A549 (cell line): ENCODE data around the gene ATAD2B. TPM values are rescaled to one million over a fixed set of nuclear protein-coding genes. Genes with fewer than 3 reads are reported as not detected.
A peak's percentile ranks its signal among the peaks of the same experiment; 100 is the strongest.

ENCODE experiments used
- ATAC-seq, 2 experiments: fragments of 200-7000 bp in 1 of 2; fragments of >200 bp in 1 of 2; cut with Nextera tagmentation in 1 of 2; cut with Tn5 transposase in 1 of 2; 3 replicates each; pipeline versions ENCODE4 v1.8.0 to v1.9.1; 2018 to 2020; ENCODE audit warnings: mild to moderate bottlenecking in 1 of 2, moderate library complexity in 1 of 2
- CTCF ChIA-PET: fragments of 300-600 bp; sonication (Branson Sonifier 250); formaldehyde crosslinking; extraction: SDS; loops from one replicate; lab custom pipeline; 2021; ENCODE audit warnings: antibody characterized with exemption, inconsistent platforms; lab: Yijun Ruan, JAX
- POLR2A ChIA-PET: fragments of 350-600 bp; formaldehyde crosslinking; extraction: SDS; loops from one replicate; lab custom pipeline; 2021; ENCODE audit warnings: antibody characterized with exemption, inconsistent platforms; lab: Yijun Ruan, JAX
- DNase-seq, 2 experiments: peaks; one replicate each; pipeline versions ENCODE4 v3.0.0 to v3.0.0-alpha.2; 2011 to 2016; ENCODE audit warnings: low read depth in 1 of 2, low spot score in 1 of 2
- FAIRE-seq: peaks from 2 replicates; lab custom pipeline; 2011; peaks lifted over from hg19 to GRCh38; lab: Jason Lieb, UNC
- H3K27ac ChIP-seq, 2 experiments: fragments of >200 bp; sonication (Bioruptor Twin); formaldehyde crosslinking; 3 replicates each; pipeline ENCODE4 v1.5.1; 2016 to 2017
- H3K4me1 ChIP-seq: fragments of >200 bp; sonication (Bioruptor Twin); formaldehyde crosslinking; 3 replicates; pipeline ENCODE4 v1.6.1; 2016
- H3K4me2 ChIP-seq: fragments of >200 bp; sonication (Bioruptor Twin); formaldehyde crosslinking; 3 replicates; pipeline ENCODE4 v1.6.1; 2016
- H3K4me3 ChIP-seq: fragments of >200 bp; sonication (Bioruptor Twin); formaldehyde crosslinking; 3 replicates; pipeline ENCODE4 v1.5.1; 2016
- H3K9me3 ChIP-seq: fragments of >200 bp; sonication (Bioruptor Twin); formaldehyde crosslinking; 3 replicates; pipeline ENCODE4 v1.6.1; 2016
- CEBPB ChIP-seq, 2 experiments: fragments of >200 bp in 1 of 2; sonication (Bioruptor Twin) in 1 of 2; formaldehyde crosslinking in 1 of 2; IDR thresholded peaks; 2 replicates each; pipeline ENCODE4 v1.6.1; 2012 to 2016
- FOSB ChIP-seq: fragments of 250-450 bp; sonication (Bioruptor Pico); IDR thresholded peaks from 2 replicates; pipeline ENCODE4 v1.5.0; 2020; ENCODE audit warnings: mild to moderate bottlenecking, moderate library complexity
- FOXS1 ChIP-seq: fragments of 250-450 bp; sonication (Bioruptor Pico); IDR thresholded peaks from 2 replicates; pipeline ENCODE4 v1.5.0; 2020; ENCODE audit warnings: mild to moderate bottlenecking, moderate library complexity
- HDAC2 ChIP-seq: fragments of 200-600 bp; sonication (generic); IDR thresholded peaks from 2 replicates; pipeline ENCODE4 v1.6.1; 2016
- HOXA7 ChIP-seq: fragments of 250-450 bp; sonication (Bioruptor Pico); IDR thresholded peaks from 2 replicates; pipeline ENCODE4 v1.5.0; 2020; ENCODE audit warnings: mild to moderate bottlenecking, moderate library complexity
- HOXB13 ChIP-seq: fragments of 250-450 bp; sonication (Bioruptor Pico); IDR thresholded peaks from 2 replicates; pipeline ENCODE4 v1.5.0; 2020; ENCODE audit warnings: low read depth, mild to moderate bottlenecking, moderate library complexity
- JUNB ChIP-seq: fragments of >200 bp; sonication (Bioruptor Twin); formaldehyde crosslinking; IDR thresholded peaks from 2 replicates; pipeline ENCODE4 v1.6.1; 2016
- KDM1A ChIP-seq: fragments of 200-600 bp; sonication (generic); IDR thresholded peaks from 2 replicates; pipeline ENCODE4 v1.6.1; 2016; ENCODE audit warnings: low read depth, mild to moderate bottlenecking
- KDM5A ChIP-seq: fragments of 200-600 bp; sonication (generic); IDR thresholded peaks from 2 replicates; pipeline ENCODE4 v1.6.1; 2016; ENCODE audit warnings: antibody characterized with exemption, mild to moderate bottlenecking
- MAFK ChIP-seq: fragments of 450-650 bp; IDR thresholded peaks from 2 replicates; pipeline ENCODE4 v1.6.1; 2014; ENCODE audit not compliant: partially characterized antibody
- MYC ChIP-seq: IDR thresholded peaks from 2 replicates; pipeline ENCODE4 v1.6.1; 2012; ENCODE audit warnings: mild to moderate bottlenecking, inconsistent platforms, low read length, improper control_type of control experiment, borderline replicate concordance
- NFE2L2 ChIP-seq: fragments of 150-350 bp; conservative IDR thresholded peaks from 2 replicates; pipeline ENCODE4 v1.6.1; 2014; ENCODE audit warnings: low read length
- POLR2A ChIP-seq: IDR thresholded peaks from 2 replicates; pipeline ENCODE4 v1.6.1; 2012; ENCODE audit warnings: mild to moderate bottlenecking, low read length
- POLR2AphosphoS2 ChIP-seq: conservative IDR thresholded peaks from 2 replicates; pipeline ENCODE4 v1.6.1; 2012; ENCODE audit warnings: low read length, improper control_type of control experiment, inconsistent platforms
- RFX5 ChIP-seq: fragments of 450-650 bp; IDR thresholded peaks from 2 replicates; pipeline ENCODE4 v1.7.1; 2014; ENCODE audit warnings: antibody characterized with exemption, mild to moderate bottlenecking, moderate library complexity
- RNF2 ChIP-seq: fragments of 200-600 bp; sonication (generic); IDR thresholded peaks from 2 replicates; pipeline ENCODE4 v1.6.1; 2016; ENCODE audit warnings: low read depth, mild to moderate bottlenecking, antibody characterized with exemption, moderate library complexity, borderline replicate concordance
- TP53 ChIP-seq: fragments of 250-450 bp; sonication (Bioruptor Pico); IDR thresholded peaks from 2 replicates; pipeline ENCODE4 v1.5.0; 2021; ENCODE audit warnings: mild to moderate bottlenecking, moderate library complexity
- ZNF302 ChIP-seq: fragments of 250-450 bp; sonication (Bioruptor Pico); IDR thresholded peaks from 2 replicates; pipeline ENCODE4 v1.9.0; 2021; ENCODE audit warnings: inconsistent platforms, mild to moderate bottlenecking, moderate library complexity
- WGBS: methylation state at CpG from one replicate; pipeline ENCODE4 v1.1.6; 2017; ENCODE audit errors: missing lambda C conversion rate; 5-methylcytosine and 5-hydroxymethylcytosine counted together
- polyA plus RNA-seq, 4 experiments: library from polyadenylated mRNA; depleted of rRNA in 3 of 4; stranded (reverse); fragments of >200 nt; fragmentation: RNase III in 1 of 4; extraction: RNeasy Plus Mini Kit Qiagen cat#74134 plus additional on column Dnase treatment in 1 of 4; gene quantifications; 2 replicates in 3 of 4; 3 replicates in 1 of 4; pipeline ENCODE4 v1.2.3, GENCODE V29; 2011 to 2017
- TF ChIP-seq, protein P1 (sequence below): fragments of >200 bp; sonication (Bioruptor Twin); formaldehyde crosslinking; IDR thresholded peaks from 2 replicates; pipeline ENCODE4 v1.6.1; 2016
- TF ChIP-seq, protein P2 (sequence below): fragments of 450-650 bp; IDR thresholded peaks from 2 replicates; pipeline ENCODE4 v1.6.1; 2014; ENCODE audit warnings: antibody characterized with exemption
- TF ChIP-seq, protein P3 (sequence below): fragments of 250-450 bp; sonication (Bioruptor Pico); IDR thresholded peaks from 2 replicates; pipeline ENCODE4 v1.5.0; 2021; ENCODE audit warnings: mild to moderate bottlenecking, moderate library complexity, borderline replicate concordance
- TF ChIP-seq, protein P4 (sequence below): fragments of >200 bp; sonication (Bioruptor Twin); formaldehyde crosslinking; IDR thresholded peaks from 3 replicates; pipeline ENCODE4 v1.6.1; 2016
- TF ChIP-seq, protein P5 (sequence below): fragments of >200 bp; sonication (Bioruptor Twin); formaldehyde crosslinking; IDR thresholded peaks from 3 replicates; pipeline ENCODE4 v1.5.1; 2016

ATAD2B gene
- polyA plus RNA-seq, 2 of the 4 experiments (the other 2 are of a cell fraction), result 5.4 to 13.1 TPM

DNA sequence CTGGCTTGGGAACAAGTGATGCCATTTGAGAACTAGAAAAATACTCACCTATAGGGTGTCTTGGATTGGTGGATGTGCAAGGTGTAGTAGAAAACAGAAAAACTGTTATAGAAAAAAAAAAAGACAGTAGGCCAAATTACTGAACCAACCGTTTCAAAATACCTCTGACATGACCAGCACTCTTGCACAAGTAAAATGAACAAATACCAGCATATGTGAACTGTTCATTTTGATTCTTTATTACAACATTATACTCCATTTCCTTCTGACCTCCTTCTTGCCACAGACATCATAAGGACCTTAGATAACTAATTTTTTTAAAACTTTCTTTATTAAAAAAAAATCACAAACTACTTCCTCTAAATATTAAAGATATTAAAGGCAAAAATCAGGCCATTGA is 125.5 kb downstream of the ATAD2B start:
- WGBS, result 28% methylated on average over 1 of the region's 1 CpG
- H3K9me3 ChIP-seq, result no peaks in the 10 kb centered on the region
- ChIA-PET CTCF (no interaction called here), POLR2A (no interaction called here)
- DNase-seq, result no peak
- peaks cover 37% of the 10 kb centered on the region for H3K4me1 ChIP-seq
- no peak overlapping the region for H3K4me3 ChIP-seq
- H3K4me2 ChIP-seq, result peak overlapping the region; percentile 7; the same call in 2 of the 3 replicates
- H3K27ac ChIP-seq, result no peak overlapping the region
- TF ChIP-seq CEBPB (IDR thresholded peaks at IDR 0.05) (peak; percentile 19 to 52; a peak in 2 of 4 replicates), RFX5 (0 out of 2 replicates have a peak, but pooled peaks have one; percentile 40)
- TF ChIP-seq, protein P1, sequence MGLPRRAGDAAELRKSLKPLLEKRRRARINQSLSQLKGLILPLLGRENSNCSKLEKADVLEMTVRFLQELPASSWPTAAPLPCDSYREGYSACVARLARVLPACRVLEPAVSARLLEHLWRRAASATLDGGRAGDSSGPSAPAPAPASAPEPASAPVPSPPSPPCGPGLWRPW, result no peak; the same call in 1 of the 2 replicates
- ATAC-seq, result peak in 1 of 2 experiments; percentile 44; a peak in 1 of 6 replicates
- FAIRE-seq, result no peak

DNA sequence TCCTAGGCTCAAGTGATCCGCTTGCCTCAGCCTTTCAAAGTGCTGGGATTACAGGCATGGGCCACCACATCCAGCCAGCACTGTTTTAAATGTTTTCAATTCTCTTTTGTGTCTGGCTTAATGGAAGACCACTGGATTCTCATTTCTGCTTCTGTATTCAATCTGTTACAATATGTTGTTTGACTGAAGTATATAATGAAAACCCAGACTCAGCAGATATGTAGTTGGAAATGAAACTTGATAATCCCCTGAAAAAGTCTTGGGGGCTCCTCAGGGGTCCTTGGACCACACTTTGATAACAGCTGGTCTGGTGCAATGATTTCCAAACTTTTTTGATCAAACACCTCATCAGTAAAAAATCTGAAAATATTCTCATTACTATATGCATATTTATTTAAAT is 132.7 kb downstream of the ATAD2B start:
- 0 out of 6 replicates have a peak overlapping the region, but pooled peaks of 1 of the 2 experiments have one; percentile 6 for H3K27ac ChIP-seq
- ChIA-PET CTCF (interaction anchor here (0.9 kb wide), 1 partner anchor 13 kb away, joined by 3 read pairs; no protein-coding TSS in a partner anchor), POLR2A (no interaction called here)
- no peak for ATAC-seq
- H3K4me3 ChIP-seq, result no peak overlapping the region
- TF ChIP-seq KDM1A (no peak), FOSB (CRISPR knock-in tag) (no peak), MAFK (peak; percentile 56), HOXB13 (CRISPR knock-in tag) (no peak), HOXA7 (CRISPR knock-in tag) (no peak)
- peaks cover 23% of the 10 kb centered on the region for H3K4me1 ChIP-seq
- H3K9me3 ChIP-seq, result no peaks in the 10 kb centered on the region
- no peak for DNase-seq
- no peak overlapping the region for H3K4me2 ChIP-seq
- WGBS, result 96% methylated on average over 1 of the region's 1 CpG
- no peak for FAIRE-seq

DNA sequence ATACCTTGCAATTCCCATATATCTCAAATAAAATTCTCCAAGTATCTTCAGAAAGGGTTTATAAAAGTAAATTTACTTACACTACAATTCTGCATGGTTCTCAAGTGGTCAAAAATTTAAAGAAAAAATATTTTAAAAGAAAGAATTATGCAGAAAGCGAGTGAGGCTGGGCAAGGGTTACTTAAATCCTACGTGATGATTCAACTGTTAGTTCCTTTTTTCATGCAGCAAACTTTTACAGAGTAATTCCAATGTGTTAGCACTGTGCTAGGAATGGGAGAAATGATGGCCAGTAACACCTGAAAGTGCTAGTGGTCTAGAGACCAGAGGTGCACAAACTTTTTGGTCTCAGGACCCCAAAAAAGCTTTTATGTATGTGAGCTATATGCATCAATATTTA is 133.4 kb downstream of the ATAD2B start:
- 78% methylated on average over 2 of the region's 2 CpGs for WGBS
- no peak for ATAC-seq
- Histone ChIP-seq H3K4me3 (no peak overlapping the region), H3K9me3 (no peaks in the 10 kb centered on the region), H3K4me1 (peaks cover 29% of the 10 kb centered on the region), H3K27ac (no peak overlapping the region), H3K4me2 (no peak overlapping the region)
- POLR2A ChIA-PET, result no interaction called here
- no peak for FAIRE-seq
- TF ChIP-seq MYC, result no peak
- no peak for TF ChIP-seq HOXB13 (CRISPR knock-in tag)
- no peak for TF ChIP-seq TP53 (CRISPR knock-in tag)
- TF ChIP-seq HDAC2, result no peak
- TF ChIP-seq, protein P2, sequence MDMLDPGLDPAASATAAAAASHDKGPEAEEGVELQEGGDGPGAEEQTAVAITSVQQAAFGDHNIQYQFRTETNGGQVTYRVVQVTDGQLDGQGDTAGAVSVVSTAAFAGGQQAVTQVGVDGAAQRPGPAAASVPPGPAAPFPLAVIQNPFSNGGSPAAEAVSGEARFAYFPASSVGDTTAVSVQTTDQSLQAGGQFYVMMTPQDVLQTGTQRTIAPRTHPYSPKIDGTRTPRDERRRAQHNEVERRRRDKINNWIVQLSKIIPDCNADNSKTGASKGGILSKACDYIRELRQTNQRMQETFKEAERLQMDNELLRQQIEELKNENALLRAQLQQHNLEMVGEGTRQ, result no peak
- TF ChIP-seq, protein P3, sequence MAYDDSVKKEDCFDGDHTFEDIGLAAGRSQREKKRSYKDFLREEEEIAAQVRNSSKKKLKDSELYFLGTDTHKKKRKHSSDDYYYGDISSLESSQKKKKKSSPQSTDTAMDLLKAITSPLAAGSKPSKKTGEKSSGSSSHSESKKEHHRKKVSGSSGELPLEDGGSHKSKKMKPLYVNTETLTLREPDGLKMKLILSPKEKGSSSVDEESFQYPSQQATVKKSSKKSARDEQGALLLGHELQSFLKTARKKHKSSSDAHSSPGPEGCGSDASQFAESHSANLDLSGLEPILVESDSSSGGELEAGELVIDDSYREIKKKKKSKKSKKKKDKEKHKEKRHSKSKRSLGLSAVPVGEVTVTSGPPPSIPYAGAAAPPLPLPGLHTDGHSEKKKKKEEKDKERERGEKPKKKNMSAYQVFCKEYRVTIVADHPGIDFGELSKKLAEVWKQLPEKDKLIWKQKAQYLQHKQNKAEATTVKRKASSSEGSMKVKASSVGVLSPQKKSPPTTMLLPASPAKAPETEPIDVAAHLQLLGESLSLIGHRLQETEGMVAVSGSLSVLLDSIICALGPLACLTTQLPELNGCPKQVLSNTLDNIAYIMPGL (CRISPR knock-in tag), result no peak
- no peak for TF ChIP-seq POLR2AphosphoS2
- no peak for TF ChIP-seq NFE2L2
- TF ChIP-seq, protein P4, sequence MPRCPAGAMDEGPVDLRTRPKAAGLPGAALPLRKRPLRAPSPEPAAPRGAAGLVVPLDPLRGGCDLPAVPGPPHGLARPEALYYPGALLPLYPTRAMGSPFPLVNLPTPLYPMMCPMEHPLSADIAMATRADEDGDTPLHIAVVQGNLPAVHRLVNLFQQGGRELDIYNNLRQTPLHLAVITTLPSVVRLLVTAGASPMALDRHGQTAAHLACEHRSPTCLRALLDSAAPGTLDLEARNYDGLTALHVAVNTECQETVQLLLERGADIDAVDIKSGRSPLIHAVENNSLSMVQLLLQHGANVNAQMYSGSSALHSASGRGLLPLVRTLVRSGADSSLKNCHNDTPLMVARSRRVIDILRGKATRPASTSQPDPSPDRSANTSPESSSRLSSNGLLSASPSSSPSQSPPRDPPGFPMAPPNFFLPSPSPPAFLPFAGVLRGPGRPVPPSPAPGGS, result no peak
- TF ChIP-seq, protein P5, sequence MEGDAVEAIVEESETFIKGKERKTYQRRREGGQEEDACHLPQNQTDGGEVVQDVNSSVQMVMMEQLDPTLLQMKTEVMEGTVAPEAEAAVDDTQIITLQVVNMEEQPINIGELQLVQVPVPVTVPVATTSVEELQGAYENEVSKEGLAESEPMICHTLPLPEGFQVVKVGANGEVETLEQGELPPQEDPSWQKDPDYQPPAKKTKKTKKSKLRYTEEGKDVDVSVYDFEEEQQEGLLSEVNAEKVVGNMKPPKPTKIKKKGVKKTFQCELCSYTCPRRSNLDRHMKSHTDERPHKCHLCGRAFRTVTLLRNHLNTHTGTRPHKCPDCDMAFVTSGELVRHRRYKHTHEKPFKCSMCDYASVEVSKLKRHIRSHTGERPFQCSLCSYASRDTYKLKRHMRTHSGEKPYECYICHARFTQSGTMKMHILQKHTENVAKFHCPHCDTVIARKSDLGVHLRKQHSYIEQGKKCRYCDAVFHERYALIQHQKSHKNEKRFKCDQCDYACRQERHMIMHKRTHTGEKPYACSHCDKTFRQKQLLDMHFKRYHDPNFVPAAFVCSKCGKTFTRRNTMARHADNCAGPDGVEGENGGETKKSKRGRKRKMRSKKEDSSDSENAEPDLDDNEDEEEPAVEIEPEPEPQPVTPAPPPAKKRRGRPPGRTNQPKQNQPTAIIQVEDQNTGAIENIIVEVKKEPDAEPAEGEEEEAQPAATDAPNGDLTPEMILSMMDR, result no peak
- no peak for TF ChIP-seq ZNF302
- TF ChIP-seq KDM5A, result no peak
- no peak for TF ChIP-seq FOXS1 (CRISPR knock-in tag)
- TF ChIP-seq POLR2A, result no peak
- no peak for TF ChIP-seq CEBPB (IDR thresholded peaks at IDR 0.05)
- TF ChIP-seq RFX5, result no peak
- no peak for TF ChIP-seq RNF2
- no peak for TF ChIP-seq JUNB
- CTCF ChIA-PET, result no interaction called here
- no peak for DNase-seq
